A549 (cell line): ENCODE measurements around the gene SPARC. TPM values are rescaled to one million over a fixed set of nuclear protein-coding genes. Genes with fewer than 3 reads are reported as not detected.

ENCODE experiments used
- ATAC-seq, 2 experiments: fragments of 200-7000 bp in 1 of 2; fragments of >200 bp in 1 of 2; cut with Nextera tagmentation in 1 of 2; cut with Tn5 transposase in 1 of 2; 3 replicates each; pipeline versions ENCODE4 v1.8.0 to v1.9.1; 2018 to 2020; ENCODE audit warnings: mild to moderate bottlenecking in 1 of 2, moderate library complexity in 1 of 2
- CTCF ChIA-PET: fragments of 300-600 bp; sonication (Branson Sonifier 250); formaldehyde crosslinking; extraction: SDS; loops from one replicate; lab custom pipeline; 2021; ENCODE audit warnings: antibody characterized with exemption, inconsistent platforms; lab: Yijun Ruan, JAX
- POLR2A ChIA-PET: fragments of 350-600 bp; formaldehyde crosslinking; extraction: SDS; loops from one replicate; lab custom pipeline; 2021; ENCODE audit warnings: antibody characterized with exemption, inconsistent platforms; lab: Yijun Ruan, JAX
- DNase-seq, 2 experiments: peaks; one replicate each; pipeline versions ENCODE4 v3.0.0 to v3.0.0-alpha.2; 2011 to 2016; ENCODE audit warnings: low read depth in 1 of 2, low spot score in 1 of 2
- FAIRE-seq: peaks from 2 replicates; lab custom pipeline; 2011; peaks lifted over from hg19 to GRCh38; lab: Jason Lieb, UNC
- H3K27ac ChIP-seq, 2 experiments: fragments of >200 bp; sonication (Bioruptor Twin); formaldehyde crosslinking; 3 replicates each; pipeline ENCODE4 v1.5.1; 2016 to 2017
- H3K4me1 ChIP-seq: fragments of >200 bp; sonication (Bioruptor Twin); formaldehyde crosslinking; 3 replicates; pipeline ENCODE4 v1.6.1; 2016
- H3K4me2 ChIP-seq: fragments of >200 bp; sonication (Bioruptor Twin); formaldehyde crosslinking; 3 replicates; pipeline ENCODE4 v1.6.1; 2016
- H3K4me3 ChIP-seq: fragments of >200 bp; sonication (Bioruptor Twin); formaldehyde crosslinking; 3 replicates; pipeline ENCODE4 v1.5.1; 2016
- H3K9me3 ChIP-seq: fragments of >200 bp; sonication (Bioruptor Twin); formaldehyde crosslinking; 3 replicates; pipeline ENCODE4 v1.6.1; 2016
- CBX2 ChIP-seq: fragments of 200-600 bp; sonication (generic); IDR thresholded peaks from 2 replicates; pipeline ENCODE4 v1.6.1; 2016; ENCODE audit warnings: low read depth, mild to moderate bottlenecking, borderline replicate concordance
- CHD4 ChIP-seq: fragments of 200-600 bp; sonication (generic); IDR thresholded peaks from 2 replicates; pipeline ENCODE4 v1.6.1; 2016; ENCODE audit warnings: antibody characterized with exemption, mild to moderate bottlenecking, borderline replicate concordance
- EHMT2 ChIP-seq: fragments of 200-600 bp; sonication (generic); IDR thresholded peaks from 2 replicates; pipeline ENCODE4 v1.6.1; 2016; ENCODE audit warnings: antibody characterized with exemption, low read depth, mild to moderate bottlenecking, moderate library complexity
- EP300 ChIP-seq, 2 experiments: fragments of >200 bp; sonication (Bioruptor Twin); formaldehyde crosslinking; IDR thresholded peaks; 2 replicates in 1 of 2; 3 replicates in 1 of 2; pipeline ENCODE4 v1.6.1; 2016 to 2017
- FOXS1 ChIP-seq: fragments of 250-450 bp; sonication (Bioruptor Pico); IDR thresholded peaks from 2 replicates; pipeline ENCODE4 v1.5.0; 2020; ENCODE audit warnings: mild to moderate bottlenecking, moderate library complexity
- HDAC2 ChIP-seq: fragments of 200-600 bp; sonication (generic); IDR thresholded peaks from 2 replicates; pipeline ENCODE4 v1.6.1; 2016
- HEYL ChIP-seq: fragments of 250-450 bp; sonication (Bioruptor Pico); IDR thresholded peaks from 2 replicates; pipeline ENCODE4 v1.8.0; 2021; ENCODE audit warnings: mild to moderate bottlenecking, moderate library complexity
- HOXA7 ChIP-seq: fragments of 250-450 bp; sonication (Bioruptor Pico); IDR thresholded peaks from 2 replicates; pipeline ENCODE4 v1.5.0; 2020; ENCODE audit warnings: mild to moderate bottlenecking, moderate library complexity
- HOXB13 ChIP-seq: fragments of 250-450 bp; sonication (Bioruptor Pico); IDR thresholded peaks from 2 replicates; pipeline ENCODE4 v1.5.0; 2020; ENCODE audit warnings: low read depth, mild to moderate bottlenecking, moderate library complexity
- KDM5A ChIP-seq: fragments of 200-600 bp; sonication (generic); IDR thresholded peaks from 2 replicates; pipeline ENCODE4 v1.6.1; 2016; ENCODE audit warnings: antibody characterized with exemption, mild to moderate bottlenecking
- MAFK ChIP-seq: fragments of 450-650 bp; IDR thresholded peaks from 2 replicates; pipeline ENCODE4 v1.6.1; 2014; ENCODE audit not compliant: partially characterized antibody
- NPAS2 ChIP-seq: fragments of 250-450 bp; sonication (Bioruptor Pico); IDR thresholded peaks from 2 replicates; pipeline ENCODE4 v1.8.0; 2022; ENCODE audit warnings: mild to moderate bottlenecking, moderate library complexity, borderline replicate concordance
- RARB ChIP-seq: fragments of 250-450 bp; sonication (Bioruptor Pico); IDR thresholded peaks from 2 replicates; pipeline ENCODE4 v1.8.0; 2021; ENCODE audit warnings: mild to moderate bottlenecking, moderate library complexity
- RCOR1 ChIP-seq: fragments of 150-350 bp; IDR thresholded peaks from 2 replicates; pipeline ENCODE4 v1.6.1; 2014; ENCODE audit warnings: antibody characterized with exemption, low read length, low read depth
- SREBF2 ChIP-seq: fragments of 450-650 bp; IDR thresholded peaks from 2 replicates; pipeline ENCODE4 v1.6.1; 2014; ENCODE audit warnings: mild to moderate bottlenecking, moderate library complexity
- ZSCAN20 ChIP-seq: fragments of 250-450 bp; sonication (Bioruptor Pico); IDR thresholded peaks from 2 replicates; pipeline ENCODE4 v1.8.0; 2022; ENCODE audit warnings: mild to moderate bottlenecking, moderate library complexity
- WGBS: methylation state at CpG from one replicate; pipeline ENCODE4 v1.1.6; 2017; ENCODE audit errors: missing lambda C conversion rate; 5-methylcytosine and 5-hydroxymethylcytosine counted together
- polyA plus RNA-seq, 4 experiments: library from polyadenylated mRNA; depleted of rRNA in 3 of 4; stranded (reverse); fragments of >200 nt; fragmentation: RNase III in 1 of 4; extraction: RNeasy Plus Mini Kit Qiagen cat#74134 plus additional on column Dnase treatment in 1 of 4; gene quantifications; 2 replicates in 3 of 4; 3 replicates in 1 of 4; pipeline ENCODE4 v1.2.3, GENCODE V29; 2011 to 2017
- TF ChIP-seq, protein P1 (sequence below): fragments of 150-350 bp; IDR thresholded peaks from 2 replicates; pipeline ENCODE4 v1.6.1; 2014; ENCODE audit warnings: low read depth, mild to moderate bottlenecking, low read length
- TF ChIP-seq, protein P2 (sequence below): IDR thresholded peaks from 2 replicates; pipeline ENCODE4 v1.6.1; 2012
- TF ChIP-seq, protein P3 (sequence below): IDR thresholded peaks from 2 replicates; pipeline ENCODE4 v1.6.1; 2012
- TF ChIP-seq, protein P4 (sequence below): IDR thresholded peaks from 2 replicates; pipeline ENCODE4 v1.6.1; 2012; ENCODE audit warnings: low read depth, borderline replicate concordance
- TF ChIP-seq, protein P5 (sequence below): fragments of 250-450 bp; sonication (Bioruptor Pico); IDR thresholded peaks from 2 replicates; pipeline ENCODE4 v1.5.0; 2021; ENCODE audit warnings: mild to moderate bottlenecking, moderate library complexity, borderline replicate concordance
- TF ChIP-seq, protein P6 (sequence below): fragments of 450-650 bp; IDR thresholded peaks from 2 replicates; pipeline ENCODE4 v1.6.1; 2014; ENCODE audit warnings: antibody characterized with exemption

SPARC gene
- polyA plus RNA-seq, 2 of the 4 experiments (the other 2 are of a cell fraction): 33.8 to 45.7 TPM

DNA sequence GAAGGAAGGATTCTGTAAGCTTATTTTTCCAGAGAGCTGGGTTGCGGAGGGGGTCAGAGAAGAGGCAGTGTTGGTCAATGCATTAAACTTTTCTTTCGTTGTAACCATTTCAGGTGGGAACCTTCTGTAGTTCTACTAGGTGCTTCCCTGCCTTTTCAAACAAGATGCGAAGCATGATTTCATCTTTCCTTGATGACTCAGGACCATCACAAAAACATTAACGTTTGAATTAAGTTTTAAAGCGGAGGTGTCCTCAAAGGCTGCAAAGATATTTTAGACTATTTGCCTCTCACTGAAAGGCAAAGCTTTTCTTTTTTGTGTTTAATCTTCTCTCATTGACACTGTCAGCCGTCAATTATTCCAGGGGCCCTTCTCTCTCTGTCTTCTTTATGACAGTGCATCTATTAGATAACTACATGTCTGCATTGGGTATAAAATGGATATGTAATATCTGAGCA lies 69.3 kb downstream of the SPARC start:
- no peak for FAIRE-seq
- H3K4me1 ChIP-seq: peaks cover 27% of the 10 kb centered on the region
- H3K9me3 ChIP-seq: no peaks in the 10 kb centered on the region
- H3K4me2 ChIP-seq: no peak overlapping the region
- ATAC-seq: no peak
- ChIA-PET CTCF (interaction anchor here (0.7 to 3.9 kb wide), 3 partner anchors 12 to 41 kb away, joined by 3 to 17 read pairs (median 4); no protein-coding TSS in a partner anchor), POLR2A (no interaction called here)
- no peak for DNase-seq
- 34% methylated on average over 6 of the region's 6 CpGs for WGBS
- H3K27ac ChIP-seq: peak overlapping the region in 1 of 2 experiments; percentile 4; a peak in 1 of 6 replicates
- no peak overlapping the region for H3K4me3 ChIP-seq
- TF ChIP-seq EP300 (IDR thresholded peaks at IDR 0.05) (no peak), HOXB13 (no peak), CHD4 (no peak), RARB (CRISPR knock-in tag) (no peak), KDM5A (no peak), MAFK (no peak), NPAS2 (CRISPR knock-in tag) (no peak), SREBF2 (no peak), EHMT2 (no peak), RCOR1 (no peak)
- TF ChIP-seq, protein P1, sequence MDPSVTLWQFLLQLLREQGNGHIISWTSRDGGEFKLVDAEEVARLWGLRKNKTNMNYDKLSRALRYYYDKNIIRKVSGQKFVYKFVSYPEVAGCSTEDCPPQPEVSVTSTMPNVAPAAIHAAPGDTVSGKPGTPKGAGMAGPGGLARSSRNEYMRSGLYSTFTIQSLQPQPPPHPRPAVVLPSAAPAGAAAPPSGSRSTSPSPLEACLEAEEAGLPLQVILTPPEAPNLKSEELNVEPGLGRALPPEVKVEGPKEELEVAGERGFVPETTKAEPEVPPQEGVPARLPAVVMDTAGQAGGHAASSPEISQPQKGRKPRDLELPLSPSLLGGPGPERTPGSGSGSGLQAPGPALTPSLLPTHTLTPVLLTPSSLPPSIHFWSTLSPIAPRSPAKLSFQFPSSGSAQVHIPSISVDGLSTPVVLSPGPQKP: no peak
- TF ChIP-seq, protein P2, sequence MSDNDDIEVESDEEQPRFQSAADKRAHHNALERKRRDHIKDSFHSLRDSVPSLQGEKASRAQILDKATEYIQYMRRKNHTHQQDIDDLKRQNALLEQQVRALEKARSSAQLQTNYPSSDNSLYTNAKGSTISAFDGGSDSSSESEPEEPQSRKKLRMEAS: no peak
- TF ChIP-seq, protein P3, sequence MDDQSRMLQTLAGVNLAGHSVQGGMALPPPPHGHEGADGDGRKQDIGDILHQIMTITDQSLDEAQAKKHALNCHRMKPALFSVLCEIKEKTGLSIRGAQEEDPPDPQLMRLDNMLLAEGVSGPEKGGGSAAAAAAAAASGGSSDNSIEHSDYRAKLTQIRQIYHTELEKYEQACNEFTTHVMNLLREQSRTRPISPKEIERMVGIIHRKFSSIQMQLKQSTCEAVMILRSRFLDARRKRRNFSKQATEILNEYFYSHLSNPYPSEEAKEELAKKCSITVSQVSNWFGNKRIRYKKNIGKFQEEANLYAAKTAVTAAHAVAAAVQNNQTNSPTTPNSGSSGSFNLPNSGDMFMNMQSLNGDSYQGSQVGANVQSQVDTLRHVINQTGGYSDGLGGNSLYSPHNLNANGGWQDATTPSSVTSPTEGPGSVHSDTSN: no peak
- TF ChIP-seq, protein P4, sequence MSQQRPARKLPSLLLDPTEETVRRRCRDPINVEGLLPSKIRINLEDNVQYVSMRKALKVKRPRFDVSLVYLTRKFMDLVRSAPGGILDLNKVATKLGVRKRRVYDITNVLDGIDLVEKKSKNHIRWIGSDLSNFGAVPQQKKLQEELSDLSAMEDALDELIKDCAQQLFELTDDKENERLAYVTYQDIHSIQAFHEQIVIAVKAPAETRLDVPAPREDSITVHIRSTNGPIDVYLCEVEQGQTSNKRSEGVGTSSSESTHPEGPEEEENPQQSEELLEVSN: no peak
- TF ChIP-seq, protein P5, sequence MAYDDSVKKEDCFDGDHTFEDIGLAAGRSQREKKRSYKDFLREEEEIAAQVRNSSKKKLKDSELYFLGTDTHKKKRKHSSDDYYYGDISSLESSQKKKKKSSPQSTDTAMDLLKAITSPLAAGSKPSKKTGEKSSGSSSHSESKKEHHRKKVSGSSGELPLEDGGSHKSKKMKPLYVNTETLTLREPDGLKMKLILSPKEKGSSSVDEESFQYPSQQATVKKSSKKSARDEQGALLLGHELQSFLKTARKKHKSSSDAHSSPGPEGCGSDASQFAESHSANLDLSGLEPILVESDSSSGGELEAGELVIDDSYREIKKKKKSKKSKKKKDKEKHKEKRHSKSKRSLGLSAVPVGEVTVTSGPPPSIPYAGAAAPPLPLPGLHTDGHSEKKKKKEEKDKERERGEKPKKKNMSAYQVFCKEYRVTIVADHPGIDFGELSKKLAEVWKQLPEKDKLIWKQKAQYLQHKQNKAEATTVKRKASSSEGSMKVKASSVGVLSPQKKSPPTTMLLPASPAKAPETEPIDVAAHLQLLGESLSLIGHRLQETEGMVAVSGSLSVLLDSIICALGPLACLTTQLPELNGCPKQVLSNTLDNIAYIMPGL: no peak

DNA sequence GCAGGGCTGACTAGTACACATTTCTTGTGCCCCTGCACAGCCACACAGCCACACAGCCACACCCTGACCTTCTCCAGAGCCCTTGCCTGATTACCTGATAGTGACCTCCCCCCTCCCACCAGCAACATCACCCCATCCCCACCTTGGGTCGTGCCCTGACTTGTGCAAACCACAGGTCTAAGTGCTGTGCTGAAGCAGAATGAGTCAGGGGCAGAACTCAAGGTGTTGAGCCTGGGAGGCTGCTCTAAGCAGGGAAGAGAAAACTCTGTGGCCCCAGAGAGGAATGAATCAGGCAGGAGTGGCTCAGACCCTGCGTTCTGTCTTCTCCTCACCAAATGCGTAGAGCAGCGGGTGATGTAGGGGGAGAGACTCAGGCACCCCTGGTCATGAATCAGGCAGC lies 71.3 kb downstream of the SPARC start:
- peak overlapping the region in 1 of 2 experiments; percentile 44; a peak in 3 of 6 replicates for H3K27ac ChIP-seq
- ATAC-seq (peak; percentile 5 to 13; a peak in 1 of 6 replicates), FAIRE-seq (no peak), DNase-seq (no peak)
- no peak overlapping the region for H3K4me3 ChIP-seq
- TF ChIP-seq, protein P2: no peak
- TF ChIP-seq RARB (CRISPR knock-in tag) (no peak), FOXS1 (CRISPR knock-in tag) (no peak), KDM5A (no peak), HDAC2 (no peak), ZSCAN20 (no peak), HOXA7 (CRISPR knock-in tag) (no peak), MAFK (no peak), CBX2 (no peak), HEYL (CRISPR knock-in tag) (no peak)
- TF ChIP-seq, protein P6, sequence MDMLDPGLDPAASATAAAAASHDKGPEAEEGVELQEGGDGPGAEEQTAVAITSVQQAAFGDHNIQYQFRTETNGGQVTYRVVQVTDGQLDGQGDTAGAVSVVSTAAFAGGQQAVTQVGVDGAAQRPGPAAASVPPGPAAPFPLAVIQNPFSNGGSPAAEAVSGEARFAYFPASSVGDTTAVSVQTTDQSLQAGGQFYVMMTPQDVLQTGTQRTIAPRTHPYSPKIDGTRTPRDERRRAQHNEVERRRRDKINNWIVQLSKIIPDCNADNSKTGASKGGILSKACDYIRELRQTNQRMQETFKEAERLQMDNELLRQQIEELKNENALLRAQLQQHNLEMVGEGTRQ: no peak
- ChIA-PET POLR2A (no interaction called here), CTCF (interaction anchor here (0.7 to 3.9 kb wide), 2 partner anchors 36 to 1455 kb away, joined by 3 to 17 read pairs; no protein-coding TSS in a partner anchor)
- no peak overlapping the region for H3K4me2 ChIP-seq
- peaks cover 27% of the 10 kb centered on the region for H3K4me1 ChIP-seq
- H3K9me3 ChIP-seq: no peaks in the 10 kb centered on the region
- WGBS: 48% methylated on average over 4 of the region's 4 CpGs
